WTC11 (cell line): ENCODE data around the gene RGS13. TPM values are rescaled to one million over a fixed set of nuclear protein-coding genes. Genes with fewer than 3 reads are reported as not detected.

Source experiments
- ATAC-seq: fragments of 200-7000 bp; cut with Tn5 transposase; 2 replicates; pipeline ENCODE4 v1.10.0; 2021; ENCODE audit warnings: mild to moderate bottlenecking, moderate library complexity
- CTCF ChIA-PET: fragments of 300-600 bp; sonication (Branson Sonifier 250); formaldehyde crosslinking; loops from one replicate; lab custom pipeline; 2021; ENCODE audit warnings: antibody characterized with exemption; lab: Charles Lee
- POLR2A ChIA-PET: fragments of 350-600 bp; sonication (Branson Sonifier 250); formaldehyde crosslinking; loops from one replicate; lab custom pipeline; 2021; ENCODE audit warnings: antibody characterized with exemption; lab: Charles Lee
- DNase-seq: peaks from one replicate; pipeline ENCODE4 v3.0.0; 2021; ENCODE audit warnings: low spot score
- H3K27ac Mint-ChIP-seq: 2 replicates; pipeline ENCODE4 v1.8.0; 2021; ENCODE audit warnings: mixed read lengths
- H3K27me3 Mint-ChIP-seq: 2 replicates; pipeline ENCODE4 v1.8.0; 2021; ENCODE audit warnings: low read depth, mild to moderate bottlenecking, moderate library complexity, mixed read lengths
- H3K36me3 Mint-ChIP-seq: 2 replicates; pipeline ENCODE4 v1.8.0; 2021; ENCODE audit warnings: mixed read lengths
- H3K4me1 Mint-ChIP-seq: 2 replicates; pipeline ENCODE4 v1.8.0; 2022; ENCODE audit warnings: mixed read lengths
- H3K4me3 Mint-ChIP-seq: 2 replicates; pipeline ENCODE4 v1.8.0; 2021; ENCODE audit warnings: mild to moderate bottlenecking, moderate library complexity, mixed read lengths
- H3K9me3 Mint-ChIP-seq: 2 replicates; pipeline ENCODE4 v1.8.0; 2021; ENCODE audit warnings: mixed read lengths
- ATF1 ChIP-seq: sonication (generic); formaldehyde crosslinking; IDR thresholded peaks from 2 replicates; pipeline ENCODE4 v1.8.1; 2023; ENCODE audit warnings: mild to moderate bottlenecking, moderate library complexity, missing genetic modification reagents
- CREM ChIP-seq: sonication (generic); formaldehyde crosslinking; IDR thresholded peaks from 2 replicates; pipeline ENCODE4 v1.8.1; 2022; ENCODE audit warnings: mild to moderate bottlenecking, missing genetic modification reagents, moderate library complexity
- ETV6 ChIP-seq: sonication (generic); formaldehyde crosslinking; IDR thresholded peaks from 2 replicates; pipeline ENCODE4 v1.8.1; 2022; ENCODE audit warnings: mild to moderate bottlenecking, missing genetic modification reagents
- FOXK1 ChIP-seq: sonication (generic); formaldehyde crosslinking; IDR thresholded peaks from 2 replicates; pipeline ENCODE4 v1.8.0; 2022; ENCODE audit warnings: mild to moderate bottlenecking, moderate library complexity, missing genetic modification reagents
- FOXP1 ChIP-seq: sonication (generic); formaldehyde crosslinking; IDR thresholded peaks from 2 replicates; pipeline ENCODE4 v1.8.0; 2022; ENCODE audit warnings: missing genetic modification reagents, mild to moderate bottlenecking, moderate library complexity, borderline replicate concordance
- IRF2 ChIP-seq: sonication (generic); formaldehyde crosslinking; IDR thresholded peaks from 2 replicates; pipeline ENCODE4 v1.8.0; 2022; ENCODE audit warnings: low read depth, missing genetic modification reagents, borderline replicate concordance
- JAZF1 ChIP-seq: fragments of 250-450 bp; sonication (Bioruptor Pico); IDR thresholded peaks from 2 replicates; pipeline ENCODE4 v1.9.0; 2021; ENCODE audit warnings: moderate library complexity, mild to moderate bottlenecking, inconsistent platforms
- NFATC4 ChIP-seq: fragments of 250-450 bp; sonication (Bioruptor Pico); IDR thresholded peaks from 2 replicates; pipeline ENCODE4 v1.9.0; 2021; ENCODE audit warnings: mild to moderate bottlenecking
- NFYB ChIP-seq: sonication (generic); formaldehyde crosslinking; conservative IDR thresholded peaks from 2 replicates; pipeline ENCODE4 v1.8.0; 2022; ENCODE audit warnings: low read depth, missing genetic modification reagents
- SMAD4 ChIP-seq: sonication (generic); formaldehyde crosslinking; IDR thresholded peaks from 2 replicates; pipeline ENCODE4 v1.8.0; 2022; ENCODE audit warnings: mild to moderate bottlenecking, missing genetic modification reagents
- SP1 ChIP-seq: sonication (generic); formaldehyde crosslinking; conservative IDR thresholded peaks from 2 replicates; pipeline ENCODE4 v1.8.1; 2022; ENCODE audit warnings: missing genetic modification reagents
- TCF7 ChIP-seq: sonication (generic); formaldehyde crosslinking; IDR thresholded peaks from 2 replicates; pipeline ENCODE4 v1.8.0; 2022; ENCODE audit warnings: mild to moderate bottlenecking, low read depth, missing genetic modification reagents, moderate library complexity
- TEAD4 ChIP-seq: sonication (generic); formaldehyde crosslinking; IDR thresholded peaks from 2 replicates; pipeline ENCODE4 v1.8.0; 2022; ENCODE audit warnings: mild to moderate bottlenecking, missing genetic modification reagents
- TP53 ChIP-seq: sonication (generic); formaldehyde crosslinking; IDR thresholded peaks from 2 replicates; pipeline ENCODE4 v1.8.1; 2023; ENCODE audit warnings: mild to moderate bottlenecking, missing genetic modification reagents
- ZNF219 ChIP-seq: sonication (generic); formaldehyde crosslinking; IDR thresholded peaks from 2 replicates; pipeline ENCODE4 v1.8.0; 2023; ENCODE audit warnings: missing genetic modification reagents, mild to moderate bottlenecking, borderline replicate concordance
- ZNF416 ChIP-seq: fragments of 250-450 bp; sonication (Bioruptor Pico); IDR thresholded peaks from 2 replicates; pipeline ENCODE4 v1.9.0; 2021; ENCODE audit warnings: mild to moderate bottlenecking, inconsistent platforms
- ZNF423 ChIP-seq: fragments of 250-450 bp; sonication (Bioruptor Pico); IDR thresholded peaks from 2 replicates; pipeline ENCODE4 v2.1.2; 2022; ENCODE audit warnings: mild to moderate bottlenecking, moderate library complexity
- ZNF671 ChIP-seq: fragments of 250-450 bp; sonication (Bioruptor Pico); IDR thresholded peaks from 2 replicates; pipeline ENCODE4 v1.8.0; 2021; ENCODE audit warnings: mild to moderate bottlenecking
- total RNA-seq: library from RNA; stranded (reverse); gene quantifications from 3 replicates; pipeline ENCODE4 v1.2.3, GENCODE V29; 2021
- TF ChIP-seq, protein P1 (sequence below): sonication (generic); formaldehyde crosslinking; IDR thresholded peaks from 2 replicates; pipeline ENCODE4 v1.8.1; 2022; ENCODE audit warnings: missing genetic modification reagents, borderline replicate concordance
- TF ChIP-seq, protein P2 (sequence below): sonication (generic); formaldehyde crosslinking; IDR thresholded peaks from 2 replicates; pipeline ENCODE4 v1.8.0; 2022; ENCODE audit warnings: mild to moderate bottlenecking, missing genetic modification reagents
- TF ChIP-seq, protein P3 (sequence below): fragments of 250-450 bp; sonication (Bioruptor Pico); IDR thresholded peaks from 2 replicates; pipeline ENCODE4 v1.9.0; 2021; ENCODE audit warnings: moderate library complexity, mild to moderate bottlenecking, inconsistent platforms, borderline replicate concordance
- TF ChIP-seq, protein P4 (sequence below): fragments of 200-600 bp; IDR thresholded peaks from 2 replicates; pipeline ENCODE4 v1.8.0; 2022; ENCODE audit warnings: antibody characterized with exemption
- TF ChIP-seq, protein P5 (sequence below): fragments of 250-450 bp; sonication (Bioruptor Pico); IDR thresholded peaks from 2 replicates; pipeline ENCODE4 v1.9.0; 2021; ENCODE audit warnings: mild to moderate bottlenecking, borderline replicate concordance
- TF ChIP-seq, protein P6 (sequence below): fragments of 250-450 bp; sonication (Bioruptor Pico); IDR thresholded peaks from 2 replicates; pipeline ENCODE4 v1.8.0; 2021; ENCODE audit warnings: mild to moderate bottlenecking

Gene RGS13
- total RNA-seq, 1 experiment from 2014 or later = not detected

DNA sequence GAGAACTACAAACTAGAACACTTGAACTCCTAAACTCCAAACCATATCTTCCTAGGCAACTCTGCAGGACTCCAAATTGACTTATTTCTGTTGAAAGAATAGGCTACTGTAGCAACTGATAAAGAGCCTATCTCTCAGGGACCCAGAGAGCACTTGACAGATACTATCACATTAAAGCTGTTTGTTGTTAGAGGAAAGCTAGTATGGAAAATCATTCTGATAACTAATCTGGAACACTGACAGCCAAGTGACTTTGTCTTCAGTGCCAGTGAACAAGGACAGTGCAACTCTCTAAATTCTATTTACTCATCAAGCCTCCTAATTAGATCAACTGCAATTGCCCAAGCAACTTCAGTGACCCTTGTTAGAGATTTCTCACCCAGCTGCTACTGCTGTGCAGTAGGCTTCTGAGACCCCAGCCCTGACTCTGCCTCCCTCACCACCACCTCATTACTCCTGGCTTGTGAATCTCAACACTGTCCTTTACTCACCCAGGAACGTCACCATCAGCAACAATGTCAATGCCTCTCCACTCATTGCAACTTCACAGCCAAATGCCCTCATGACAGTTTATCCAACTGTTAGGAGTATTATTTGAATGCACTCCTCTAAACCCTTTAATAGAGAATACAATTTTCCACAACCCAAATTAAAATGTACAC lies 7.4 kb upstream of the RGS13 start:
- ChIA-PET POLR2A (no interaction called here), CTCF (no interaction called here)
- no peak overlapping the region for H3K4me3 Mint-ChIP-seq
- no peaks in the 10 kb centered on the region for H3K27me3 Mint-ChIP-seq
- no peak for ATAC-seq
- TF ChIP-seq, protein P1, sequence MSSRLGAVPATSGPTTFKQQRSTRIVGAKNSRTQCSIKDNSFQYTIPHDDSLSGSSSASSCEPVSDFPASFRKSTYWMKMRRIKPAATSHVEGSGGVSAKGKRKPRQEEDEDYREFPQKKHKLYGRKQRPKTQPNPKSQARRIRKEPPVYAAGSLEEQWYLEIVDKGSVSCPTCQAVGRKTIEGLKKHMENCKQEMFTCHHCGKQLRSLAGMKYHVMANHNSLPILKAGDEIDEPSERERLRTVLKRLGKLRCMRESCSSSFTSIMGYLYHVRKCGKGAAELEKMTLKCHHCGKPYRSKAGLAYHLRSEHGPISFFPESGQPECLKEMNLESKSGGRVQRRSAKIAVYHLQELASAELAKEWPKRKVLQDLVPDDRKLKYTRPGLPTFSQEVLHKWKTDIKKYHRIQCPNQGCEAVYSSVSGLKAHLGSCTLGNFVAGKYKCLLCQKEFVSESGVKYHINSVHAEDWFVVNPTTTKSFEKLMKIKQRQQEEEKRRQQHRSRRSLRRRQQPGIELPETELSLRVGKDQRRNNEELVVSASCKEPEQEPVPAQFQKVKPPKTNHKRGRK (CRISPR knock-in tag) = no peak
- TF ChIP-seq TEAD4 (CRISPR knock-in tag) (no peak), JAZF1 (CRISPR knock-in tag) (no peak), ATF1 (no peak), TP53 (CRISPR knock-in tag) (no peak), FOXK1 (CRISPR knock-in tag) (no peak), NFATC4 (CRISPR knock-in tag) (no peak), NFYB (CRISPR knock-in tag) (no peak), TCF7 (CRISPR knock-in tag) (no peak)
- TF ChIP-seq, protein P2, sequence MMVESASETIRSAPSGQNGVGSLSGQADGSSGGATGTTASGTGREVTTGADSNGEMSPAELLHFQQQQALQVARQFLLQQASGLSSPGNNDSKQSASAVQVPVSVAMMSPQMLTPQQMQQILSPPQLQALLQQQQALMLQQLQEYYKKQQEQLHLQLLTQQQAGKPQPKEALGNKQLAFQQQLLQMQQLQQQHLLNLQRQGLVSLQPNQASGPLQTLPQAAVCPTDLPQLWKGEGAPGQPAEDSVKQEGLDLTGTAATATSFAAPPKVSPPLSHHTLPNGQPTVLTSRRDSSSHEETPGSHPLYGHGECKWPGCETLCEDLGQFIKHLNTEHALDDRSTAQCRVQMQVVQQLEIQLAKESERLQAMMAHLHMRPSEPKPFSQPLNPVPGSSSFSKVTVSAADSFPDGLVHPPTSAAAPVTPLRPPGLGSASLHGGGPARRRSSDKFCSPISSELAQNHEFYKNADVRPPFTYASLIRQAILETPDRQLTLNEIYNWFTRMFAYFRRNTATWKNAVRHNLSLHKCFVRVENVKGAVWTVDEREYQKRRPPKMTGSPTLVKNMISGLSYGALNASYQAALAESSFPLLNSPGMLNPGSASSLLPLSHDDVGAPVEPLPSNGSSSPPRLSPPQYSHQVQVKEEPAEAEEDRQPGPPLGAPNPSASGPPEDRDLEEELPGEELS (CRISPR knock-in tag) = no peak
- TF ChIP-seq, protein P3, sequence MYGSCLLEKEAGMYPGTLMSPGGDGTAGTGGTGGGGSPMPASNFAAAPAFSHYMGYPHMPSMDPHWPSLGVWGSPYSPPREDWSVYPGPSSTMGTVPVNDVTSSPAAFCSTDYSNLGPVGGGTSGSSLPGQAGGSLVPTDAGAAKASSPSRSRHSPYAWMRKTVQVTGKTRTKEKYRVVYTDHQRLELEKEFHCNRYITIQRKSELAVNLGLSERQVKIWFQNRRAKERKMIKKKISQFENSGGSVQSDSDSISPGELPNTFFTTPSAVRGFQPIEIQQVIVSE (CRISPR knock-in tag) = no peak
- H3K4me1 Mint-ChIP-seq = peaks cover 9% of the 10 kb centered on the region
- no peaks in the 10 kb centered on the region for H3K36me3 Mint-ChIP-seq
- no peaks in the 10 kb centered on the region for H3K9me3 Mint-ChIP-seq
- H3K27ac Mint-ChIP-seq = no peak overlapping the region; the same call in 1 of the 2 replicates
- DNase-seq = no peak

DNA sequence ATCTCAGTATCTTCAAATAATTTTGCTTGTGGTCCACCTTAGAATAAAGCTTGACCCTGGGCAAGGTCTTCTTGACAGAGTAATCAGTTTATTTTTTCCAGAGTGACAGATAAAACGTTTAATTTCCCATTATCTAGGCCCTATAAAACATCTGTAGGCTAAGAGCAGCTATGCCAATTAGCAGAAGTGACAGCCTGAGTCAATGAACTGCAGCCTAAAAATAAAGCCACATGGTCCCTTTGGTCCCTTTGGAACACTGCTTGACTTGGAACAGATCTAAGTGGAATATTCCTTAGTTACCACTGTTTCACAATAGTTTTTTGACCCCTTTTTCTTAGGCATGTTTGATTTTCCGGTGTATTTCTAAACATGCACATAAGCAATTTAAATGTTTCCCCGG lies 6.3 kb upstream of the RGS13 start:
- H3K27ac Mint-ChIP-seq = no peak overlapping the region
- H3K4me3 Mint-ChIP-seq = no peak overlapping the region
- no peak for DNase-seq
- ChIA-PET CTCF (no interaction called here), POLR2A (no interaction called here)
- no peaks in the 10 kb centered on the region for H3K36me3 Mint-ChIP-seq
- no peak for ATAC-seq
- H3K9me3 Mint-ChIP-seq = no peaks in the 10 kb centered on the region
- no peaks in the 10 kb centered on the region for H3K27me3 Mint-ChIP-seq
- peaks cover 13% of the 10 kb centered on the region for H3K4me1 Mint-ChIP-seq
- TF ChIP-seq ZNF423 (CRISPR knock-in tag) (no peak), CREM (CRISPR knock-in tag) (no peak), SP1 (CRISPR knock-in tag) (no peak), IRF2 (CRISPR knock-in tag) (no peak), ZNF219 (no peak), TCF7 (CRISPR knock-in tag) (no peak), ZNF416 (no peak), SMAD4 (CRISPR knock-in tag) (no peak), FOXP1 (CRISPR knock-in tag) (no peak), ZNF671 (CRISPR knock-in tag) (no peak), ETV6 (CRISPR knock-in tag) (no peak)
- TF ChIP-seq, protein P4, sequence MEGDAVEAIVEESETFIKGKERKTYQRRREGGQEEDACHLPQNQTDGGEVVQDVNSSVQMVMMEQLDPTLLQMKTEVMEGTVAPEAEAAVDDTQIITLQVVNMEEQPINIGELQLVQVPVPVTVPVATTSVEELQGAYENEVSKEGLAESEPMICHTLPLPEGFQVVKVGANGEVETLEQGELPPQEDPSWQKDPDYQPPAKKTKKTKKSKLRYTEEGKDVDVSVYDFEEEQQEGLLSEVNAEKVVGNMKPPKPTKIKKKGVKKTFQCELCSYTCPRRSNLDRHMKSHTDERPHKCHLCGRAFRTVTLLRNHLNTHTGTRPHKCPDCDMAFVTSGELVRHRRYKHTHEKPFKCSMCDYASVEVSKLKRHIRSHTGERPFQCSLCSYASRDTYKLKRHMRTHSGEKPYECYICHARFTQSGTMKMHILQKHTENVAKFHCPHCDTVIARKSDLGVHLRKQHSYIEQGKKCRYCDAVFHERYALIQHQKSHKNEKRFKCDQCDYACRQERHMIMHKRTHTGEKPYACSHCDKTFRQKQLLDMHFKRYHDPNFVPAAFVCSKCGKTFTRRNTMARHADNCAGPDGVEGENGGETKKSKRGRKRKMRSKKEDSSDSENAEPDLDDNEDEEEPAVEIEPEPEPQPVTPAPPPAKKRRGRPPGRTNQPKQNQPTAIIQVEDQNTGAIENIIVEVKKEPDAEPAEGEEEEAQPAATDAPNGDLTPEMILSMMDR = no peak
- TF ChIP-seq, protein P5, sequence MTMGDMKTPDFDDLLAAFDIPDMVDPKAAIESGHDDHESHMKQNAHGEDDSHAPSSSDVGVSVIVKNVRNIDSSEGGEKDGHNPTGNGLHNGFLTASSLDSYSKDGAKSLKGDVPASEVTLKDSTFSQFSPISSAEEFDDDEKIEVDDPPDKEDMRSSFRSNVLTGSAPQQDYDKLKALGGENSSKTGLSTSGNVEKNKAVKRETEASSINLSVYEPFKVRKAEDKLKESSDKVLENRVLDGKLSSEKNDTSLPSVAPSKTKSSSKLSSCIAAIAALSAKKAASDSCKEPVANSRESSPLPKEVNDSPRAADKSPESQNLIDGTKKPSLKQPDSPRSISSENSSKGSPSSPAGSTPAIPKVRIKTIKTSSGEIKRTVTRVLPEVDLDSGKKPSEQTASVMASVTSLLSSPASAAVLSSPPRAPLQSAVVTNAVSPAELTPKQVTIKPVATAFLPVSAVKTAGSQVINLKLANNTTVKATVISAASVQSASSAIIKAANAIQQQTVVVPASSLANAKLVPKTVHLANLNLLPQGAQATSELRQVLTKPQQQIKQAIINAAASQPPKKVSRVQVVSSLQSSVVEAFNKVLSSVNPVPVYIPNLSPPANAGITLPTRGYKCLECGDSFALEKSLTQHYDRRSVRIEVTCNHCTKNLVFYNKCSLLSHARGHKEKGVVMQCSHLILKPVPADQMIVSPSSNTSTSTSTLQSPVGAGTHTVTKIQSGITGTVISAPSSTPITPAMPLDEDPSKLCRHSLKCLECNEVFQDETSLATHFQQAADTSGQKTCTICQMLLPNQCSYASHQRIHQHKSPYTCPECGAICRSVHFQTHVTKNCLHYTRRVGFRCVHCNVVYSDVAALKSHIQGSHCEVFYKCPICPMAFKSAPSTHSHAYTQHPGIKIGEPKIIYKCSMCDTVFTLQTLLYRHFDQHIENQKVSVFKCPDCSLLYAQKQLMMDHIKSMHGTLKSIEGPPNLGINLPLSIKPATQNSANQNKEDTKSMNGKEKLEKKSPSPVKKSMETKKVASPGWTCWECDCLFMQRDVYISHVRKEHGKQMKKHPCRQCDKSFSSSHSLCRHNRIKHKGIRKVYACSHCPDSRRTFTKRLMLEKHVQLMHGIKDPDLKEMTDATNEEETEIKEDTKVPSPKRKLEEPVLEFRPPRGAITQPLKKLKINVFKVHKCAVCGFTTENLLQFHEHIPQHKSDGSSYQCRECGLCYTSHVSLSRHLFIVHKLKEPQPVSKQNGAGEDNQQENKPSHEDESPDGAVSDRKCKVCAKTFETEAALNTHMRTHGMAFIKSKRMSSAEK (CRISPR knock-in tag) = no peak
- TF ChIP-seq, protein P6, sequence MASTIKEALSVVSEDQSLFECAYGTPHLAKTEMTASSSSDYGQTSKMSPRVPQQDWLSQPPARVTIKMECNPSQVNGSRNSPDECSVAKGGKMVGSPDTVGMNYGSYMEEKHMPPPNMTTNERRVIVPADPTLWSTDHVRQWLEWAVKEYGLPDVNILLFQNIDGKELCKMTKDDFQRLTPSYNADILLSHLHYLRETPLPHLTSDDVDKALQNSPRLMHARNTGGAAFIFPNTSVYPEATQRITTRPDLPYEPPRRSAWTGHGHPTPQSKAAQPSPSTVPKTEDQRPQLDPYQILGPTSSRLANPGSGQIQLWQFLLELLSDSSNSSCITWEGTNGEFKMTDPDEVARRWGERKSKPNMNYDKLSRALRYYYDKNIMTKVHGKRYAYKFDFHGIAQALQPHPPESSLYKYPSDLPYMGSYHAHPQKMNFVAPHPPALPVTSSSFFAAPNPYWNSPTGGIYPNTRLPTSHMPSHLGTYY (CRISPR knock-in tag) = no peak
